GM19467 (cell line): ENCODE measurements around the gene CDH4.

ENCODE experiments used
- ATAC-seq: cut with Tn5 transposase; IDR thresholded peaks from one replicate; pipeline ENCODE4 v1.9.1; 2021; ENCODE audit warnings: mild to moderate bottlenecking, moderate library complexity; ENCODE audit not compliant: unreplicated experiment

Gene CDH4

DNA sequence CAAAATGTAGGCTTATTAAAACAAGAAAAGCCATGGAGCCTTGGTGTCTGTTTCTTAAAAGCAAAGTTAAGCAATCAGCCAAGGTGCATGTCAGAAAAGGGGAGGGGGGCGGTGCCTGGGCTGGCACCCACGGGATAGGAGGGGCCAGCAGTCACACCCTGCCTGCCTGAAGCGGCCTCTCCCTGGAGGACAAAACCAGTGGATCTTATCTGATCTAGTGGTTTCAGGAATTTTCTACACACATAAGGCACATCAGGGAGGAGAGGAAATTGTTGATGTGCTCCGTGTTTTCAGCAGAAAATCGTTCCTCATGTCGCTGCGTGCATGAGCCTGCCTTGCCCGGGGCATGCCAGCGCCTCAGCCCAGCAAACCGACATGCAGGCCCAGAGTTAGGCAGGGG, 537.3 kb downstream of the CDH4 start:
- no peak for ATAC-seq

DNA sequence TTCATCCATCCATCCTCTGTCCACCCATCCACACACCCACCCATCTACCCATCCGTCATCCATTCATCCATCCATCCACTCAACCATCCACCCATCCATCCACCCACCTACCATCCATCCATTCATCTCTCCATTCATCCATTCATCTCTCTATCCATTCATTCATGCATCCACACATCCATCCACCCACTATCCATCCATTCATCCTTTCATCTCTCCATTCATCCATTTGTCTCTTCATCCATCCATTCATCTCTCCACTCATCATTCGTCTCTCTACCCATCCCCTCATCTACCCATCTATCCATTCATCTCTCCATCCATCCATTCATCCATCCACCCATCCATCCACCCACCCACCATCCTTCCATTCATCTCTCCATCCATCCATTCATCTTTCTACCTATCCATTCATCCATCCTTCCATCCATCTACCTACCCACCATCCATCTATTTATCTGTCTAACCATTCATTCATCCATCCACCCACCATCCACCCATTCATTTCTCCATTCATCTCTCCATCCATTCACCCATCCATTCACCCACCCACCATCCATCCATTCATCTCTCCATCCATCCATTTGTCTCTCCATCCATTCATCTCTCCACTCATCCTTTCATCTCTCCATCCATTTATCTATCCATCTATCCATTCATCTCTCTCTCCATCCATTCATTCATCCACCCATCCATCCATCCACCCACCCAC, 538.2 kb downstream of the CDH4 start:
- ATAC-seq, result no peak

DNA sequence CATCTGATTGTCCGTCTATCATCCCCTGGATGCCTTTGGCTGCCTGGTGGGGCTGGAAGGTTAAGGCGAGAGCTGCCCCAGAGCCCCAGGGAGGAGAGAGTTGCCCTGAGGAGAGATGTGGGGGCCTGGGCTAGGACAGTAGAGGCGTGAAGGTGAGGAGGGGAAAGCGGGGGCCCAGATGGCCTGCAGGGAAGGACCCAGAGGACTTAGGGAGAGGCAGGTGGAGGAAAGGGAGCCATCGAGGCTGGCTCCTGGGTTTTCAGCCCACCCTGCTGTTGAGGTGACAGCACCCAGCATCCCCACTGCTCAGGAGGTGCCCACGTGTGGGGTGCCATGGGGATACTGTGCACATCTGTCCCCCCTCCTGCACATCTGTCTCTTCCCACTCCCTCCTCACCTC, 539.9 kb downstream of the CDH4 start:
- no peak for ATAC-seq

DNA sequence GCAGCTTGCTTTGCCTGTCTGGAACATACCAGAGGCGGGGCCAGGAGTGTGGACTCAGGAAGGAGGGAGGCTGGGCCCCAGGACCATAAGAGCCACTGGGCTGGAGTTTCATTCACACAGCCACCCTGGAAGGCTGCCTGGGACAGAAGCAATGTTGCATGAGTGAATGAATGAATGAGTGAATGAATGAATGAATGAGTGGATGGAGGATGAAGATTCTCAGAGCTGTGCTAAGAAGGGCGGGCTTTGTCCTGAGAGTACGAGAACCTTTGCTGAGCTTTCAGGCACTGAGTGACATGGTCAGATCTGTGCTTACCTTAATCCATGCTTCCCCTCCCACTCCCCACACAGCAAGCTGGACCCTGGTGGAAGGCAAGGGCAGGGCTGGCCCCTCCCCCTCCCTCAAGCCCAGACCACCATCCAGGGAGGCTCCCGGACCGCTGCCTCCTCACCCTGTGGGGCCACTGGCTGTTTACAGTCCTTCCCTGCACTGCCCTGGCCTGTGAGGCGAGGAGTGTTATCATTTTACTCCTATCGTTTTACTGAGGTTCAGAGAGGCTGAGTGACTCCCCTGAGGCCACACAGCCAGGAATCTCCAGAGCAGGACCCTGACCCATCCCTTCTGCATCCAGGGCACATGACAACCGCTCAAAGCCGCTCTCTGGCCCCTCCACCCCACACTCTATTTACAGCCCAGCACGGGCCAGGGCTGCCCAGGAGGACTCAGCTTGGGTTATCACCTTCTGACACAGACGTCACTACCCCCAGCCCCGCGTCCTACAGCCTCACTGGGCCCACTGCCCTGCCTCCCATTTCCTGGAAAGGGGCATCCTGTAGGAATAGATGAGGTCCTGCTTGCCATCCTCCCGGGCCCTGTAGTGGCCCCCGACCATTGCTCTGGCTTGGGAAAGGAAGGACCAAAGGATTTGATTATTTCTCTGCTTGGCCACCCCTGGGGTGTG, 543.9 kb downstream of the CDH4 start:
- ATAC-seq, result no peak

DNA sequence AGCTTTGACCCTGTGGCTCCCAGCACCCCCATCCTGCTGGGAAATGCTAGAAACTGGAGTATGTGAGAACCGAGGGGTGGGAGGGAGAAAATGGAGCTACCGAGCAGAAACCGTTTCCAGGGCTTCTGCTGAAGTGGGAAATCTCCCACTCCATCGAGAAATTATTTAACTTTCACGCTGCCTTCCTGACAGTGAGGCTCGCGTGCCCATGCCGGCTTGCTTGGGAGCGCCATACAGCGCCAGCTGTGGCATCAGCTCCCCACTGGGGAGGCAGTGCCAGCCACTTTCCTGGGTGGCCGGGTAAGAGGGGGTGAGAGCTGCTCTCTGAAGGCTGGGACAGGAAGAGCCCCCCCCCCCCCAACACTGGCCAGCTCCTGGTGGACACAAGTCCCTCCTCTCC, 544.7 kb downstream of the CDH4 start:
- no peak for ATAC-seq

DNA sequence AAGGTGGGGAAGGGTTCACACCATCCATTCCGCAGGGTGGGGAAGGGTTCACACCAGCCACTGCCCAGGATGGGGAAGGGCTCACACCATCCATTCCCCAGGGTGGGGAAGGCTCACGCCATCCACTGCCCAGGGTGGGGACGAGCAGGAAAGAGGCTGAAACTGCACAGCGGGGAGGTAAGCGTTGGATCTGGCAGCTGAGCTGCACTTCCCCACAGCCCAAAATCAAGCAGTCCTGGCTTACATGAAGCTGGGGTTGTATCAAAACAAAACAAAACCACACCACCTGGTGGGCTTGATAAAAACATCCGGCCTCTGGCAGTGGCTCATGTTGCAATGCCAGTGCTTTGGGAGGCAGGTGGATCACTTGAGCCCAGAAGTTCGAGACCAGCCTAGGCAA, 545.1 kb downstream of the CDH4 start:
- no peak for ATAC-seq

DNA sequence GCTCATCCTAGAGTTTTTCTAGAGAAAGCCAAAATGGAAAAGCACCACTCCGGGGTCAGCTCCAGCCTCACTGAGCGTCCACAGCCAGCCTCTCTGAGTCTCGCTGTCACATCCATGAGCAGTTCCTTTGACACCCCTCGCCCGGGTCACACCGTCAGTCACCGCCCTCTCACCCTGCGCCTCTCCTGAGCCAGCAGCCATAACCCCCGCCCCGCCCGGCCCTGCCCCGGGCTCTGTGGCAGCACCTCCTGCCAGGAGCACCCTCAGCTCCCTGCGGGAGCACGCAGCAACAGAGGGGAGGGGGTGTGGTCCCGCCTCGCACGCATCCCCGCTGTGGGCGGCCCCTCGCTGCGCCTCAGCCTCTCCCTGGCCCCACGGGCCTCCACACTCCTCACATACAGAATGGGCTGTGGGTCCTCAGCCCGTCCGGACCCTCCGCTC, 545.9 kb downstream of the CDH4 start:
- no peak for ATAC-seq

DNA sequence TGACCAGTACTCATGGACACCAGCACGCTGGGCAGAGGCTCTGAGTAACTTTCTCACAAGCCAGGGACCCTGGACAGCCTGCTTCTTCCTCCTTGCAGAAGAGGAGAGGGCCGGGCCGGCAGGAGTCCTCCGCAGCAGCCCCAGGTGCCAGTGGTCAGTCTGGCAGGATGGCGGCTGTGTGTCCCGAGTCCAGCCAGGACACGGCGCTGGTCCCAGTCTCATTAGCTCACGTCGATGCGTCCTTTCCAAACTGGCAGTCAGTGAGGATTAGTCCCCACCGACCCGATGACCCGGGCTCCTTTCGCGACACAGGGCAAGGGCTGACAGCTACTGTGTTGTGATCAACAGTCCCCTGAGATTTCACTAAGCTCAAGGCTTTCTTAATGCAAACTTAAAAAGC, 546.6 kb downstream of the CDH4 start:
- ATAC-seq, result no peak

DNA sequence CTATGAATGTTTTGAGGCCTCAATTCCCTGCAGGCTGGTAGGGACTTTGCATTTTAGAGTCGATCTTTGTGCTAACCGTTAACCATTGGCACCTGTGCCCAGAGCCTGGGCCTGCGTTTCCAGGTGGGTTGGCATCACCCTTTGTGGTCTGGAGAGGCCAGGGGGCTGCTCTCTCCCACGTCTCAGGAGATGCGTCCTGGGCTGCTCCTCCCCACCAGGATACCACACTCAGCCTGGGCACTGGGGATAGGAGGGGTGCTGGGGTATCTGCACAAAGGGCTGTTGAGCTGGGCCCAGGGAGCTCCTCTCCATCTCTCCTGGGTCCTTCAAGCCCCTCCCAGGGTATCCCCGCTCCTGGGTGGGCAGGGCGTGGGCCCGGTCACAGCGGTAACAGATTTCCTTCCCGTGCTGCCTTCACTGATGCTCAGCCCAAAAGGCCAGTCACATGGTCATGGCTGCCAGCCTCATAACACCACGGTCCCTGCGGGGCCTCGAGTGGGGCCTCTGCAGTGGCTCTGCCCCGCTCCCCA, 547.4 kb downstream of the CDH4 start:
- no peak for ATAC-seq

DNA sequence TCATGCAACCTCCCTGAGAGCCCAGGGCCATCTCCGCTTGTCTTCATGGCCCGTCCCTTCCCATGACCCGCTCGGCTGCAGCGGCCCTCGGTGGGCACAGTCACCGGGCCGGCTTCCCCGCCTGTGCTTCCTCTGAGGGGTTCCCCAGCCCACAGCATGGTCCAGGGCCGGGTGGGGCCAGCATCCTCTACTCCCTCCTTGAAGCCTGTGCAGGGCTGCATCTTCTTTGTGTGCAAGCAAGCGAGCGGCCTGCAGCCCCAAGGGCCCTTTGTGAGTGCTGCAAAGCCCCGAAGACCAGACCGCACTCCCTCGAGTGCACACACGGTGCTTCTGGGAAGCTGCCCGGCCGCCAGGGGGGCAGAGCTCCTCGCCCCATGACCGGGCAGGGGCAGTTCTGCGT, 547.9 kb downstream of the CDH4 start:
- ATAC-seq, result no peak

DNA sequence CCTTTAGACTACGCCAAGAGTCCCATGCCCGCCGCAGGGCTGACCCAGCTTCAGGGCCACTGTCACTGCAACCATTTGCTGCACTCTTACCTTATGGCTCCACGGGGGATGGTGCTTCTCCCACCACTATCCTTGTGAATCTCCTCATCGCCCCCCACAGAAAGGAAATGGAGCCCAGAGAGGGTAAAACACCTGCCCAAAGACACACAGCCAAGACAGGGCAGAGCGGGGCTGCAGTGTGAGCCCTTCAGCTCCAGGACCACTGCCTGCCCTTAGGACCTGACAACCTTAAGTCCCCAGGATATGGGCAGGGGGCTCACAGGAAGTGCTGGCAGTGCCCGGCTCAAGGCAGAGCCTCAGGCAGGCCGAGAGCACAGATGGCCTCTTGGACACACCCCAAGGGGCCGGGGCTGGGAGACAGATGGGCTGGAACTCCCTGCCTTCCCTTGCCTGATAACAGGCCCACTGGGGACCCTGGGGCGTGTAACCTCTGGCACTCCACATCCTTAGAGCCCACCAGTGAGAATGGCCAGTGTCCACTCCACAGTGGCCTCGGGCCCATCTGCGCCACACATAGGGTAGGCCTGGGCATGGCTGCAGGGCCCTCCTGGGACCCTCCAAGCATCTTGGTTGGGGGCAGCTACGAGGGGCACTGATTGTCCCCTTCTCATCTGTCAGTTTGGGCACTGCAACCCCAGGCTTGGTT, 548.5 kb downstream of the CDH4 start:
- ATAC-seq, result no peak

DNA sequence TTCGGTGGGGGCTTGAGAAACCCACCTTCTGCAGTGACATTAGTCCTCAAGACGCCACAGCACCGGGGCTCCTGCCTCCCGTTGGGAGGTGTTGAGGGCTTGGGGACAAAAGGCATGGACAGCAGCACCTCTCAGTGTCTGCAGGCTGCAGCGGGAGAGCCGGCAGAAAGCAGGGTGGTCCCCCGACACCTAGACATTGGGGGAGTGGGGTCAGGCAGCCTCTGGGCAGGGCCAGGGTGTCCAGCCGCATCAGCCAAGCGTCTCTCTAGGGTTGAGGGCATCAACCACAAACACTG, 549.0 kb downstream of the CDH4 start:
- no peak for ATAC-seq

DNA sequence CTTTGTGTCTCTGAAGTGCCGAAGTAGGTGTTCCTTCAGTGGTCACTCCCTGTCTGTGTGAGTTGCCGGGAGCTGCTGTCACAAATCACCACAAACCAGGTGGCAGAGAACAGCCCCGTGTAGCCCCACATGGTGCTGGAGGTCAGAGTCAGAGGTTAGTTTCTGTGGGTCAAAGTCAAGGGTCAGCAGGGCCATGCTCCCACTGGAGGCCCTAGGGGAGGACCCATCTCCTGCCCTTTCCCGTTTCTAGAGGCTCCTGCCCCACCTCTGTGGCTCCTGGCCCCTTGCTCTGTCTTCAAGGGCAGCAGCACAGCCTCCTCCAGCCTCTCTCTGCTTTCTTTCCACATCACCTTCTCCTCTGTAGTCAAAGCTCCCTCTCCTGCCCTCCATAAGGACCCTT, 549.4 kb downstream of the CDH4 start:
- ATAC-seq, result no peak

DNA sequence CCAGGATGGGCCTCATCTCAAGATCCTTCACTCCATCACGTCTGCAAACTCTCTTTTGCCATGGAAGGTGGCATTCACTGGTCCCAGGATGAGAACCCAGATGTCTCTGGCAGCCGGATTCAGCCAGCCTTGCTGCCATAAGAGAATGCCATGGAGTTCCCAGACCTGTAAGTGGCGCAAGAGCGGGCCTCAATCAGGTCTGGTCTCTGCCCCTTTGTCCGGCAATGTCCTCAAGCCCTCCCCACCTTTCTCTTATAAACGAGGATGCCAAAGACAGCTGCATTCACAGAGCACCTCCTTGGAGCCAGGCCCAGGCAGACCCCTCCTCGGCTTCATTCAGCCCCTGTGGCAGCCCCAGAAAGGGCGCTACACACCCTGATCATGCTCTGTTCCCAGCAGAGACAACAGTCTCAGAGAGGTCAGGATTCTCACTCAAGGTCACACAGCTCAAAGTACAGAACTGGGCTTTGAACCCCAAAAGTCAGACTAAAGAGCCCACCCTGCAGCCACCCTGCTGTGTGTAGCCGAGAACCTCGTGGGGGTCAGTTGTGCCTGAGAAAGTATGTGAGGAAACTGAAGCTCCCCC, 549.9 kb downstream of the CDH4 start:
- no peak for ATAC-seq

DNA sequence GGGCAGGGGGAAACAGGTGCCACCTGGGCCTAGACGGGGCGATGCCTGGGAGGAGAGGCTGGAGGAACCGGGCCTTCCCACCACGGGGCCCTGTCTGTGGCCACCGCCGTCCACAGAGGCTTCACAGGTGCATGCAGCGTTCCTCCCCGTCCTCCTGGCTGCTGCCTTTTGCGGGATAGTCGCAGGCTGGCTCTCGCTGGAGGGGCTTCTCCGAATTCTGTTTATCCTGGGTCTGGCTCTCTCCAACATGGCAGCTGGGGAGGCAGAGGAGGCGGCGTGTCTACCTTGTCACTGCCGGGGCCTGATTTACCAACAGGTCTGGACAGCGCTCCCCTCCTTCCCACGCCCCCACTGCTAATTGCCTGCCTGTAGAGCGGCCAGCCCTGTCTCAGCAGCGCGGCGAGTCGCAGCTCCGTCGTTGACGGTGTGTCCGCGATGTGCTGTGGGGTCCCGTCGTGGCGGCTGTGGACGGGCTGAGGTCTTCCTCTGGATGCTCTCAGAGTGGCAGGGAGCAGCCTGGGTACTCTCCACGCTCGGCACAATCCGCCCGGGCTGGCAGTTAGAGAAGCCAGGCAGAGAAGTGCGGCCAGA, 550.8 kb downstream of the CDH4 start:
- ATAC-seq, result no peak

DNA sequence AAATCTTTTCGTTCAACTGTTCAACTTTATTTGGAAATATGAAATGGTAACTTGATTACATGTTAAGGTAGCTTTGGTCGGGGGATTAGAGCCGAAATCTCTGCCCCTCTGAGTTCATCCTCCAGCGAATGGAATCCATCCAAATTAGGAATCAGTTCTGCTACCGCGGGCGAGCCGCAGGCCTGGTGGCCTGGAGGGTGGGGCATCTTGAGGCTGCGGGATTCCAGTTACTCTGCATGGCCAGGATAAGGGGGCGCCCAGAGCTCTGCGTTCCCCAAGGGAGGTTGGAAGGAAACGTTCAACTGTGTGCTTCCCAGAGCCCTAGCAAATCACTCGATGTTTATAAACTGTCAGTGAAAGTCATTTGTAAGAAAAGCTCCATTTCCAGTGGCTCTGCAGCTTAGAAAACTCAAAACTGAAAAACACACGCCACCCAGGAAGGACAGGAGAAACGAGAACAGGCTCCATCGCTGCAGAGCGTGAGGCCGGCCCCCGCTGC, 551.4 kb downstream of the CDH4 start:
- no peak for ATAC-seq

DNA sequence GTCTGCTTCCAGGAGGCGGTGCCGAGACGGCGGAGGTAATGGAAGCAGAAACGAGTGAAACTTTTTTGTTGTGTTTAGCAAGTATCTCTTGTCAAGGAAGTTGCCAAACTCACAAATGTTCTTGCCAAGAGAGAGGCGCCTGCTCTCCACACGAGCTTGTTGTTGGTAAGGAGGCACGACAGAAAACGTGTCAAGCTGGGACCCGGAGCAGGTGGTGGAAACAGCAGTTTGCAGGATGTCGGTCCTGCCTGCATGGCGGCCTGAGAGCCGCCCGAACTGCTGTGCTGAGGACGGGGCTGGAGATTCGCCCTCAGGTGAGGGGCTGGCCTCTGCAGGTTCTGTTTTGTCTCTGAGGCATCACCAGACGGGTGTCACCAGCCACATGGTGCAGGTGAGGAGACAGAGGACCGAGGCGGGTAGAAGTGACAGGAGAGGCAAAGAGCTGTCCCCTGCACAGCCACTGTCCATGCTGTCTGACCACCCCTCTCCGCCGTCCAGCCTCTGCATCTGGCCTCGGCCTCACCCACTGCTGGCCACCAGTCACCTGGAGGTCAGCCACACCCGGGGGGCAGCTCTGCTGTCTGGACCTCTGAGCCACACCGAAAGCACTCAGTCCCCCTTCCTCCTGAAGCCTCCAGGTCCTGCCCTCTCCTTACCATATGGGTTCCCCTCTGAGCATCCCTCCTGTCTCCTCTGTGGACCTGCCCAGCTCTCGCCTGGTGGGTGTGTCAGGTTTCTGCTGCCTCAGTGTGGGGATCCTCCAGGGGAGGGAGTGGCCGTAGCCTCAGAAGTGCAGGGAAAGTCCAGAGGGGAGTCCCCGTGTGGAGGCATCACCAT, 552.1 kb downstream of the CDH4 start:
- no peak for ATAC-seq

DNA sequence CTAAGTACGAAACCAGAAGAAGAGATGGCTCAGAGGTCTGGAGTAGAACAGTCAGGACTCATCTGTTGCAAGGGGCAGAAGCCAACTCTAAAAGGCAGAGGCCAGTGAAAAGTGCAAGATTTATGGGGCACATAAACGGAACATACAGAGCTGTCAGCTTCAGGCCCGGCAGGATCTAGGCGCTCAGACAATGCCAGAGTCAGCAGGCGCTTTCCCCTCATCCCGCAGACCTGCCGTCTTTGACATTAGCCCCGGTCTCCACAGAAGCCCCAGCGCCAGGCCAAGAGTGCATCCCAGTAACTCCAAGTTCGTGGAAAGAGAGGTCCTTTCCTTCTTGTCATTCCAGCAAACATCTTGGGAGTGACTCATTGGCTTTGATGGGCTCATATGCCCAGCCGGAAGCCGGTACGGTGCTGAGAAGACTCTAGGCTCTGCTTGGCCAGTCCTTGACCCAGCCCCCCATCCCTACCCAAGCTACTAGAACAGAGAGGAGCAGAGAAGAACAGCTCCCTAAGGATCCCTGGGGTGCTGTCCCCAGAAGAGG, 552.8 kb downstream of the CDH4 start:
- no peak for ATAC-seq

DNA sequence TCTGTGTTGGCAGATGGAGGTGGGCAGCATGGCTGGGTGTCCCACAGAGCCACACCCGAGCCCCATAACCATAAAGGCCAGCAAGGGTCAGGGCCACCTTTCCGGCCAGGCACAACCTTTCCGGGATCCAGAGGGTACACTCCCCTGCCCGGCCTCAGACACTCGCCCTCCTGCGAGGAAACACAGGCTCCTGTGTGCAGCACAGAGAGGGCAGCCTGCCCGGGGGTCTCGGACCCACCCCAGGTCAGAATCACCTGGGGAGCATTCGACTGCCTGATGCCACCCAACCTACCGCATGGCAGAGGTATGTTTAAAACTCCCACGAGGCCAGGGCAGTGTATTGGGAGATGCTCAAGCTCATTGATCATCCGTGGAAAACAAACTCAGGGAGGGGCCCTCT, 553.3 kb downstream of the CDH4 start:
- no peak for ATAC-seq
